HepG2 (cell line): ENCODE results near the gene NXN. TPM values are rescaled to one million over a fixed set of nuclear protein-coding genes. Genes with fewer than 3 reads are reported as not detected.

ENCODE experiments used
- BORCS8-MEF2B ChIP-seq: sonication (generic); formaldehyde crosslinking; IDR thresholded peaks from 2 replicates; pipeline ENCODE4 v1.8.0; 2022; ENCODE audit warnings: mild to moderate bottlenecking, missing genetic modification reagents
- KAT8 ChIP-seq: IDR thresholded peaks from 2 replicates; pipeline ENCODE4 v1.6.1; 2016; ENCODE audit warnings: missing genetic modification reagents, missing compliant biosample characterization
- KDM4B ChIP-seq: sonication (generic); formaldehyde crosslinking; IDR thresholded peaks from 2 replicates; pipeline ENCODE4 v1.4.0; 2020; ENCODE audit warnings: missing genetic modification reagents
- MTF2 ChIP-seq: sonication (generic); formaldehyde crosslinking; IDR thresholded peaks from 2 replicates; pipeline ENCODE4 v1.5.0; 2020; ENCODE audit warnings: missing genetic modification reagents, borderline replicate concordance
- POLR2A ChIP-seq, 2 experiments: IDR thresholded peaks; 2 replicates each; pipeline ENCODE4 v1.6.1; 2011; ENCODE audit warnings: low read depth in 2 of 2, low read length in 2 of 2, mild to moderate bottlenecking in 1 of 2, moderate library complexity in 1 of 2; ENCODE audit not compliant: insufficient read depth in 1 of 2
- RBM39 ChIP-seq: fragments of 200-400 bp; formaldehyde crosslinking; IDR thresholded peaks from one replicate; pipeline ENCODE4 v1.6.1; 2018; ENCODE audit warnings: antibody characterized with exemption, mild to moderate bottlenecking, low read depth, low read length; ENCODE audit not compliant: poor library complexity, severe bottlenecking
- RELA ChIP-seq: sonication (generic); formaldehyde crosslinking; IDR thresholded peaks from 2 replicates; pipeline ENCODE4 v1.4.0; 2020; ENCODE audit warnings: missing genetic modification reagents
- SRY ChIP-seq: sonication (generic); formaldehyde crosslinking; IDR thresholded peaks from 2 replicates; pipeline ENCODE4 v1.8.0; 2022; ENCODE audit warnings: mild to moderate bottlenecking, missing genetic modification reagents
- ZNF17 ChIP-seq: sonication (generic); formaldehyde crosslinking; IDR thresholded peaks from 2 replicates; pipeline ENCODE4 v1.5.0; 2020; ENCODE audit warnings: mild to moderate bottlenecking, missing genetic modification reagents
- ZNF501 ChIP-seq: sonication (generic); formaldehyde crosslinking; IDR thresholded peaks from 2 replicates; pipeline ENCODE4 v1.5.1; 2020; ENCODE audit warnings: mild to moderate bottlenecking, moderate library complexity, missing genetic modification reagents
- ZNF510 ChIP-seq: sonication (generic); formaldehyde crosslinking; IDR thresholded peaks from 2 replicates; pipeline ENCODE4 v1.4.0; 2020; ENCODE audit warnings: low read depth, mild to moderate bottlenecking, missing genetic modification reagents
- ZNF543 ChIP-seq: sonication (generic); formaldehyde crosslinking; IDR thresholded peaks from 2 replicates; pipeline ENCODE4 v1.4.0; 2020; ENCODE audit warnings: mild to moderate bottlenecking, missing genetic modification reagents
- ZNF749 ChIP-seq: sonication (generic); formaldehyde crosslinking; IDR thresholded peaks from 2 replicates; pipeline ENCODE4 v1.8.0; 2022; ENCODE audit warnings: mild to moderate bottlenecking, missing genetic modification reagents, moderate library complexity, borderline replicate concordance
- ZSCAN9 ChIP-seq: IDR thresholded peaks from 2 replicates; pipeline ENCODE4 v1.6.1; 2016; ENCODE audit warnings: borderline replicate concordance
- polyA plus RNA-seq, 8 experiments: library from polyadenylated mRNA; depleted of rRNA in 3 of 8; stranded (reverse) in 7 of 8; unstranded in 1 of 8; fragments of >200 nt; fragmentation: Illumina TruSeq in 4 of 8; extraction: Trizol in 4 of 8; gene quantifications; 2 replicates each; pipeline versions ENCODE4 v1.2.1 to v1.2.3, GENCODE V29; 2011 to 2016; ENCODE audit warnings: low read depth in 4 of 8, missing spikeins in 1 of 8, mixed read lengths in 1 of 8; ENCODE audit not compliant: insufficient read depth in 1 of 8
- total RNA-seq, 5 experiments: library from RNA; depleted of rRNA; stranded (reverse); fragments of >200 nt; fragmentation: Illumina TruSeq; extraction: Trizol; gene quantifications; 2 replicates each; pipeline ENCODE4 v1.2.3, GENCODE V29; 2016; ENCODE audit warnings: low read depth in 1 of 5
- TF ChIP-seq, protein P1 (sequence below): sonication (generic); formaldehyde crosslinking; IDR thresholded peaks from 2 replicates; pipeline ENCODE4 v1.4.0; 2020; ENCODE audit warnings: mild to moderate bottlenecking, missing genetic modification reagents
- TF ChIP-seq, protein P2 (sequence below): sonication (generic); formaldehyde crosslinking; IDR thresholded peaks from 2 replicates; pipeline ENCODE4 v1.5.0; 2020; ENCODE audit warnings: missing genetic modification reagents, mild to moderate bottlenecking, borderline replicate concordance
- TF ChIP-seq, protein P3 (sequence below): sonication (generic); formaldehyde crosslinking; IDR thresholded peaks from 2 replicates; pipeline ENCODE4 v1.4.0; 2020; ENCODE audit warnings: missing genetic modification reagents
- TF ChIP-seq, protein P4 (sequence below): sonication (generic); formaldehyde crosslinking; conservative IDR thresholded peaks from 2 replicates; pipeline ENCODE4 v1.4.0; 2020; ENCODE audit warnings: missing genetic modification reagents
- TF ChIP-seq, protein P5 (sequence below): sonication (generic); formaldehyde crosslinking; IDR thresholded peaks from 2 replicates; pipeline ENCODE4 v1.5.0; 2020; ENCODE audit warnings: mild to moderate bottlenecking, missing genetic modification reagents

The NXN gene
- total and polyA plus RNA-seq, 2 of the 13 experiments (the other 11 are each of a cell fraction or from before 2014, with no cell fraction given): 22.2 to 24.3 TPM

DNA sequence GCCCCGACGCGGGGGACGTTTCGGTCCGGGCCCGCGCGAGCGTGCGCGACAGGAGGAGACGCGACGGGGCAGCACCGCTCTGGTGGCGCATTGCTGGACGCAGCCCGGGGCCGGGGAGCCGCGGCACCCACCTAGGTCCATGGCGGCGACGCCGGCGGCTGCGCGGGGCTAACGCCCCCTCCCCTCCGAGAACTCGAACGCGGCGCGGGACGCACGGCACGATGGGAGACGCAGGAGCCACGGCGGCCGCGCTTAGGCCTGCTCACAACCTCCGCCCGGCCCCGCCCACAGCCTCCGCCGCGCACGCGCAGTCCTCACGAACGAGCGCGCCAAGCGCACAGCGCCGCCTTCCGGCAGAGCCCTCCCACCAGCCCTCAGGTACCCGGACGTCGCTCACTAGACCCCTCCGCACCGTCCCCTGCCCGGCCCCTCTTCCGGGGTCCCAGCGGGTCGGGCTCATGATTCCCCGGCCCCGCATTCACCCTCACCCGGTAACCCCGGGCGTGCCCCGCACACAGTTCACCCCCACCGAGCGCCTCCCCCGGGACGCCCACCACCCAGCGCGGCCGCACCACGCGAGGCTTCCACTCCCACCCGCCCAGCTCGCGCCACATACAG, 227.5 kb downstream of the NXN start, which contains the start of gene GEMIN4 (continued):
- TF ChIP-seq ZSCAN9 (CRISPR knock-in tag): 0 out of 2 replicates have a peak, but pooled peaks have one; percentile 50
- TF ChIP-seq, protein P1, sequence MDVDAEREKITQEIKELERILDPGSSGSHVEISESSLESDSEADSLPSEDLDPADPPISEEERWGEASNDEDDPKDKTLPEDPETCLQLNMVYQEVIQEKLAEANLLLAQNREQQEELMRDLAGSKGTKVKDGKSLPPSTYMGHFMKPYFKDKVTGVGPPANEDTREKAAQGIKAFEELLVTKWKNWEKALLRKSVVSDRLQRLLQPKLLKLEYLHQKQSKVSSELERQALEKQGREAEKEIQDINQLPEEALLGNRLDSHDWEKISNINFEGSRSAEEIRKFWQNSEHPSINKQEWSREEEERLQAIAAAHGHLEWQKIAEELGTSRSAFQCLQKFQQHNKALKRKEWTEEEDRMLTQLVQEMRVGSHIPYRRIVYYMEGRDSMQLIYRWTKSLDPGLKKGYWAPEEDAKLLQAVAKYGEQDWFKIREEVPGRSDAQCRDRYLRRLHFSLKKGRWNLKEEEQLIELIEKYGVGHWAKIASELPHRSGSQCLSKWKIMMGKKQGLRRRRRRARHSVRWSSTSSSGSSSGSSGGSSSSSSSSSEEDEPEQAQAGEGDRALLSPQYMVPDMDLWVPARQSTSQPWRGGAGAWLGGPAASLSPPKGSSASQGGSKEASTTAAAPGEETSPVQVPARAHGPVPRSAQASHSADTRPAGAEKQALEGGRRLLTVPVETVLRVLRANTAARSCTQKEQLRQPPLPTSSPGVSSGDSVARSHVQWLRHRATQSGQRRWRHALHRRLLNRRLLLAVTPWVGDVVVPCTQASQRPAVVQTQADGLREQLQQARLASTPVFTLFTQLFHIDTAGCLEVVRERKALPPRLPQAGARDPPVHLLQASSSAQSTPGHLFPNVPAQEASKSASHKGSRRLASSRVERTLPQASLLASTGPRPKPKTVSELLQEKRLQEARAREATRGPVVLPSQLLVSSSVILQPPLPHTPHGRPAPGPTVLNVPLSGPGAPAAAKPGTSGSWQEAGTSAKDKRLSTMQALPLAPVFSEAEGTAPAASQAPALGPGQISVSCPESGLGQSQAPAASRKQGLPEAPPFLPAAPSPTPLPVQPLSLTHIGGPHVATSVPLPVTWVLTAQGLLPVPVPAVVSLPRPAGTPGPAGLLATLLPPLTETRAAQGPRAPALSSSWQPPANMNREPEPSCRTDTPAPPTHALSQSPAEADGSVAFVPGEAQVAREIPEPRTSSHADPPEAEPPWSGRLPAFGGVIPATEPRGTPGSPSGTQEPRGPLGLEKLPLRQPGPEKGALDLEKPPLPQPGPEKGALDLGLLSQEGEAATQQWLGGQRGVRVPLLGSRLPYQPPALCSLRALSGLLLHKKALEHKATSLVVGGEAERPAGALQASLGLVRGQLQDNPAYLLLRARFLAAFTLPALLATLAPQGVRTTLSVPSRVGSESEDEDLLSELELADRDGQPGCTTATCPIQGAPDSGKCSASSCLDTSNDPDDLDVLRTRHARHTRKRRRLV: peak; percentile 65; the same call in 1 of the 2 replicates
- TF ChIP-seq ZNF749 (CRISPR knock-in tag): no peak
- no peak for TF ChIP-seq MTF2
- TF ChIP-seq ZNF543: peak; percentile 75
- no peak for TF ChIP-seq KDM4B (CRISPR knock-in tag)
- no peak for TF ChIP-seq ZNF510 (CRISPR knock-in tag)
- no peak for TF ChIP-seq RELA (CRISPR knock-in tag)
- TF ChIP-seq ZNF501 (CRISPR knock-in tag): peak; percentile 50; the same call in 1 of the 2 replicates
- no peak for TF ChIP-seq RBM39
- peak; percentile 62 for TF ChIP-seq KAT8 (CRISPR knock-in tag)
- TF ChIP-seq, protein P2, sequence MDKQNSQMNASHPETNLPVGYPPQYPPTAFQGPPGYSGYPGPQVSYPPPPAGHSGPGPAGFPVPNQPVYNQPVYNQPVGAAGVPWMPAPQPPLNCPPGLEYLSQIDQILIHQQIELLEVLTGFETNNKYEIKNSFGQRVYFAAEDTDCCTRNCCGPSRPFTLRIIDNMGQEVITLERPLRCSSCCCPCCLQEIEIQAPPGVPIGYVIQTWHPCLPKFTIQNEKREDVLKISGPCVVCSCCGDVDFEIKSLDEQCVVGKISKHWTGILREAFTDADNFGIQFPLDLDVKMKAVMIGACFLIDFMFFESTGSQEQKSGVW (CRISPR knock-in tag): no peak
- TF ChIP-seq, protein P3, sequence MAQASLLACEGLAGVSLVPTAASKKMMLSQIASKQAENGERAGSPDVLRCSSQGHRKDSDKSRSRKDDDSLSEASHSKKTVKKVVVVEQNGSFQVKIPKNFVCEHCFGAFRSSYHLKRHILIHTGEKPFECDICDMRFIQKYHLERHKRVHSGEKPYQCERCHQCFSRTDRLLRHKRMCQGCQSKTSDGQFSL (CRISPR knock-in tag): no peak
- peak; percentile 69 to 89 for TF ChIP-seq POLR2A (IDR thresholded peaks at IDR 0.05; ENCODE audit: insufficient read depth in 1 of 2, low read depth in 2 of 2, low read length in 2 of 2)
- TF ChIP-seq, protein P4, sequence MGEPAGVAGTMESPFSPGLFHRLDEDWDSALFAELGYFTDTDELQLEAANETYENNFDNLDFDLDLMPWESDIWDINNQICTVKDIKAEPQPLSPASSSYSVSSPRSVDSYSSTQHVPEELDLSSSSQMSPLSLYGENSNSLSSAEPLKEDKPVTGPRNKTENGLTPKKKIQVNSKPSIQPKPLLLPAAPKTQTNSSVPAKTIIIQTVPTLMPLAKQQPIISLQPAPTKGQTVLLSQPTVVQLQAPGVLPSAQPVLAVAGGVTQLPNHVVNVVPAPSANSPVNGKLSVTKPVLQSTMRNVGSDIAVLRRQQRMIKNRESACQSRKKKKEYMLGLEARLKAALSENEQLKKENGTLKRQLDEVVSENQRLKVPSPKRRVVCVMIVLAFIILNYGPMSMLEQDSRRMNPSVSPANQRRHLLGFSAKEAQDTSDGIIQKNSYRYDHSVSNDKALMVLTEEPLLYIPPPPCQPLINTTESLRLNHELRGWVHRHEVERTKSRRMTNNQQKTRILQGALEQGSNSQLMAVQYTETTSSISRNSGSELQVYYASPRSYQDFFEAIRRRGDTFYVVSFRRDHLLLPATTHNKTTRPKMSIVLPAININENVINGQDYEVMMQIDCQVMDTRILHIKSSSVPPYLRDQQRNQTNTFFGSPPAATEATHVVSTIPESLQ (CRISPR knock-in tag): no peak
- TF ChIP-seq ZNF17 (CRISPR knock-in tag): no peak
- TF ChIP-seq BORCS8-MEF2B (CRISPR knock-in tag): peak; percentile 72
- no peak; the same call in 1 of the 2 replicates for TF ChIP-seq SRY (CRISPR knock-in tag)
- TF ChIP-seq, protein P5, sequence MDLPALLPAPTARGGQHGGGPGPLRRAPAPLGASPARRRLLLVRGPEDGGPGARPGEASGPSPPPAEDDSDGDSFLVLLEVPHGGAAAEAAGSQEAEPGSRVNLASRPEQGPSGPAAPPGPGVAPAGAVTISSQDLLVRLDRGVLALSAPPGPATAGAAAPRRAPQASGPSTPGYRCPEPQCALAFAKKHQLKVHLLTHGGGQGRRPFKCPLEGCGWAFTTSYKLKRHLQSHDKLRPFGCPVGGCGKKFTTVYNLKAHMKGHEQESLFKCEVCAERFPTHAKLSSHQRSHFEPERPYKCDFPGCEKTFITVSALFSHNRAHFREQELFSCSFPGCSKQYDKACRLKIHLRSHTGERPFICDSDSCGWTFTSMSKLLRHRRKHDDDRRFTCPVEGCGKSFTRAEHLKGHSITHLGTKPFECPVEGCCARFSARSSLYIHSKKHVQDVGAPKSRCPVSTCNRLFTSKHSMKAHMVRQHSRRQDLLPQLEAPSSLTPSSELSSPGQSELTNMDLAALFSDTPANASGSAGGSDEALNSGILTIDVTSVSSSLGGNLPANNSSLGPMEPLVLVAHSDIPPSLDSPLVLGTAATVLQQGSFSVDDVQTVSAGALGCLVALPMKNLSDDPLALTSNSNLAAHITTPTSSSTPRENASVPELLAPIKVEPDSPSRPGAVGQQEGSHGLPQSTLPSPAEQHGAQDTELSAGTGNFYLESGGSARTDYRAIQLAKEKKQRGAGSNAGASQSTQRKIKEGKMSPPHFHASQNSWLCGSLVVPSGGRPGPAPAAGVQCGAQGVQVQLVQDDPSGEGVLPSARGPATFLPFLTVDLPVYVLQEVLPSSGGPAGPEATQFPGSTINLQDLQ: peak; percentile 62
